VCaP (cell line): ENCODE data around the gene ALG9.

Source experiments
- H3K27ac ChIP-seq: fragments of 450-650 bp; 2 replicates; pipeline ENCODE4 v1.5.1; 2017
- CTCF ChIP-seq: fragments of 450-650 bp; conservative IDR thresholded peaks from 2 replicates; pipeline ENCODE4 v1.5.1; 2017; ENCODE audit warnings: mild to moderate bottlenecking, moderate library complexity

Gene ALG9

GRCh38 chr11:111823131-111823530, 48.2 kb downstream of the ALG9 start:
- TF ChIP-seq CTCF, result no peak
- H3K27ac ChIP-seq, result no peak overlapping the region

GRCh38 chr11:111819829-111820237, 51.5 kb downstream of the ALG9 start:
- H3K27ac ChIP-seq, result peak overlapping the region; percentile 12; the same call in 1 of the 2 replicates
- TF ChIP-seq CTCF, result no peak

- TF ChIP-seq CTCF, result no peak
- no peak overlapping the region for H3K27ac ChIP-seq
These were observed 52.1 kb downstream of the ALG9 start for GRCh38 chr11:111819161-111819828.

GRCh38 chr11:111815489-111815888, 55.9 kb downstream of the ALG9 start:
- TF ChIP-seq CTCF, result no peak
- H3K27ac ChIP-seq, result no peak overlapping the region

GRCh38 chr11:111814557-111815320, 56.6 kb downstream of the ALG9 start:
- no peak for TF ChIP-seq CTCF
- H3K27ac ChIP-seq, result no peak overlapping the region

- no peak overlapping the region for H3K27ac ChIP-seq
- no peak for TF ChIP-seq CTCF
These were observed 57.3 kb downstream of the ALG9 start for GRCh38 chr11:111814106-111814505.

- no peak overlapping the region for H3K27ac ChIP-seq
- TF ChIP-seq CTCF, result no peak
These were observed 59.2 kb downstream of the ALG9 start for GRCh38 chr11:111812211-111812610.
